Hair follicle dermal papilla cell (primary cell): ENCODE measurements around the gene C10orf53. TPM values are rescaled to one million over a fixed set of nuclear protein-coding genes. Genes with fewer than 3 reads are reported as not detected.

Experiments used
- total RNA-seq: library from RNA; depleted of rRNA; stranded (reverse); fragments of >200 nt; gene quantifications from 2 replicates; pipeline ENCODE4 v1.2.3, GENCODE V29; 2012

Gene C10orf53
- not detected in 2 replicates for total RNA-seq

DNA sequence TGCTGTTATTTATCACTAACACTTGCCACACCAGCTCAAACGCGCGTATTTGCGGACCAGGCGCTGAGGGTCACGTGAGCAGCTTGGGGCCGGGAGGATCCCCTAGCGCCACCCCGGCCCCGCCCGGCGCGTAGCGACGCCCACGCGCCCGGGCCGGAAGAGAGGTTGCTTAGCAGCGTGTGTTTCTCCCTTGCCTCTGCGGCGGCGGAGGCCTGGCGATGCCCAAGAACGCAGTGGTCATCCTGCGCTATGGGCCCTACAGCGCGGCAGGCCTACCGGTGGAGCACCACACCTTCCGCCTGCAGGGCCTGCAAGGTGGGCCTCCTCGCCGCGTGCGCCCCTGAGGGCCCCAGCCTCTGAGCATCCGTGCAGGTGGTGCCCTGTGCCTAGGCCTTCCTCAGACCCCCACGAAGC is at the start of gene C10orf53:
Gene C10orf53 (plus strand): TSS at position 172 of the 414 bp plus-strand sequence. CDS start 47 bp downstream, at position 219.

Other genes starting within 250 kb of the C10orf53 start
- 34.9 and 38.5 TPM in 2 replicates for gene ERCC6, start 140.5 kb upstream of the C10orf53 start, total RNA-seq
- not detected in 2 replicates for gene SLC18A3, start 69.3 kb upstream of the C10orf53 start, total RNA-seq
- not detected in 2 replicates for gene CHAT, start 65.6 kb upstream of the C10orf53 start, total RNA-seq
- gene OGDHL, start 82.7 kb downstream of the C10orf53 start, total RNA-seq: 0.16 and 1.5 TPM in 2 replicates